SU-DHL-6 (cell line): ENCODE data around the gene ADAM8.

Experiments
- H2AFZ ChIP-seq: fragments of 200-600 bp; sonication (generic); 2 replicates; pipeline ENCODE4 v1.6.1; 2014; ENCODE audit warnings: low read depth, mild to moderate bottlenecking, moderate library complexity, mixed read lengths, antibody characterized with exemption, low read length; ENCODE audit not compliant: severe bottlenecking
- H3F3A ChIP-seq: fragments of 200-600 bp; shearing (Covaris generic); 2 replicates; pipeline ENCODE4 v1.6.0; 2016; ENCODE audit warnings: antibody characterized with exemption, mild to moderate bottlenecking; ENCODE audit not compliant: insufficient read depth
- H3K27ac ChIP-seq: fragments of 200-600 bp; sonication (generic); 2 replicates; pipeline ENCODE4 v1.5.1; 2016; ENCODE audit warnings: low read depth, mild to moderate bottlenecking, low read length, moderate library complexity, mixed read lengths
- H3K27me3 ChIP-seq: fragments of 200-600 bp; sonication (generic), shearing (Covaris generic); 2 replicates; pipeline ENCODE4 v1.6.0; 2014; ENCODE audit warnings: mild to moderate bottlenecking, low read length
- H3K36me3 ChIP-seq: fragments of 200-600 bp; sonication (generic); 2 replicates; pipeline ENCODE4 v1.6.1; 2014; ENCODE audit warnings: mild to moderate bottlenecking, low read length, mixed read lengths
- H3K4me2 ChIP-seq: fragments of 300-600, 200-600 bp; shearing (Covaris generic), sonication (generic); 2 replicates; pipeline ENCODE4 v1.6.0; 2014; ENCODE audit warnings: low read length, low read depth, mild to moderate bottlenecking; ENCODE audit not compliant: poor library complexity, severe bottlenecking
- H3K4me3 ChIP-seq: fragments of 200-600 bp; sonication (generic); 2 replicates; pipeline ENCODE4 v1.5.1; 2014; ENCODE audit warnings: antibody characterized with exemption, low read length, mild to moderate bottlenecking, mixed read lengths; ENCODE audit not compliant: insufficient read depth, poor library complexity, severe bottlenecking
- H3K79me2 ChIP-seq: fragments of 200-600 bp; sonication (generic); 2 replicates; pipeline ENCODE4 v1.6.1; 2014; ENCODE audit warnings: mild to moderate bottlenecking, low read length, moderate library complexity; ENCODE audit not compliant: insufficient read depth
- H3K9ac ChIP-seq: fragments of 200-600 bp; sonication (generic); 2 replicates; pipeline ENCODE4 v1.7.0; 2014; ENCODE audit warnings: mild to moderate bottlenecking, low read length
- H3K9me2 ChIP-seq: fragments of 200-600 bp; sonication (generic); replicated peaks from 2 replicates; pipeline ENCODE4 v1.6.1; 2014; ENCODE audit warnings: low read length; ENCODE audit not compliant: insufficient read depth
- H3K9me3 ChIP-seq: fragments of 200-600 bp; sonication (generic); 2 replicates; pipeline ENCODE4 v1.6.1; 2014; ENCODE audit warnings: low read length, mixed read lengths; ENCODE audit not compliant: insufficient read depth
- H4K20me1 ChIP-seq: fragments of 200-600 bp; sonication (generic); 2 replicates; pipeline ENCODE4 v1.6.1; 2014; ENCODE audit warnings: low read depth, mild to moderate bottlenecking, antibody characterized with exemption, low read length, moderate library complexity, mixed read lengths
- EZH2phosphoT487 ChIP-seq: fragments of 200-600 bp; sonication (generic), shearing (Covaris generic); conservative IDR thresholded peaks from 2 replicates; pipeline ENCODE4 v1.6.1; 2018; ENCODE audit warnings: mild to moderate bottlenecking, antibody characterized with exemption, low read length, moderate library complexity, mixed read lengths
- TF ChIP-seq, protein P1 (sequence below): fragments of 200-600 bp; sonication (generic); IDR thresholded peaks from one replicate; pipeline ENCODE4 v1.5.1; 2017; ENCODE audit warnings: antibody characterized with exemption, mild to moderate bottlenecking, low read length, moderate library complexity; ENCODE audit not compliant: insufficient read depth, poor library complexity, severe bottlenecking

Gene ADAM8

DNA sequence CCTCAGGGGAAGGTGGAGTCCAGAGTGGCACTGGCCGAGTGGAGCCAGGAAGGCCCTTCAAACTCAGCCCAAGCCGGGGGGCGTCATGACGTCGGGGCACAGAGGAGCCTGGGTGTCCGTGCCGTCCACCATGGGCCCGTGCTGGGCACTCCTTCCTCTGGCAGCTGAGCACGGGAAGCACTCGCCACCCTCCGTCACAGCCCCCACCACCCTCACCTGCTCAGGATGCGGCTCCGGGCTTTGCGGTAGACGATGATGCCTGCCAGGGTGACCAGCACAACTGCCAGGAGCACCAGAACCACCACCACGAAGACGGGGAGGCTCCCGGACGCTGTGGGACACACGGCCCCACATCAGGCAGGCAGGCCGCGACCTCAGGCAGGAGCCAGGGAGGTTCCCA lies 8.1 kb downstream of the ADAM8 start:
- Histone ChIP-seq H3K9ac (no peak overlapping the region), H3K36me3 (no peaks in the 10 kb centered on the region), H4K20me1 (no peaks in the 10 kb centered on the region), H2AFZ (no peak overlapping the region), H3K27me3 (no peaks in the 10 kb centered on the region), H3K9me3 (no peaks in the 10 kb centered on the region), H3K4me2 (no peak overlapping the region), H3K27ac (no peak overlapping the region), H3F3A (no peaks in the 10 kb centered on the region), H3K9me2 (no peaks in the 10 kb centered on the region), H3K79me2 (no peaks in the 10 kb centered on the region), H3K4me3 (no peak overlapping the region)
- no peak for TF ChIP-seq EZH2phosphoT487
- TF ChIP-seq, protein P1, sequence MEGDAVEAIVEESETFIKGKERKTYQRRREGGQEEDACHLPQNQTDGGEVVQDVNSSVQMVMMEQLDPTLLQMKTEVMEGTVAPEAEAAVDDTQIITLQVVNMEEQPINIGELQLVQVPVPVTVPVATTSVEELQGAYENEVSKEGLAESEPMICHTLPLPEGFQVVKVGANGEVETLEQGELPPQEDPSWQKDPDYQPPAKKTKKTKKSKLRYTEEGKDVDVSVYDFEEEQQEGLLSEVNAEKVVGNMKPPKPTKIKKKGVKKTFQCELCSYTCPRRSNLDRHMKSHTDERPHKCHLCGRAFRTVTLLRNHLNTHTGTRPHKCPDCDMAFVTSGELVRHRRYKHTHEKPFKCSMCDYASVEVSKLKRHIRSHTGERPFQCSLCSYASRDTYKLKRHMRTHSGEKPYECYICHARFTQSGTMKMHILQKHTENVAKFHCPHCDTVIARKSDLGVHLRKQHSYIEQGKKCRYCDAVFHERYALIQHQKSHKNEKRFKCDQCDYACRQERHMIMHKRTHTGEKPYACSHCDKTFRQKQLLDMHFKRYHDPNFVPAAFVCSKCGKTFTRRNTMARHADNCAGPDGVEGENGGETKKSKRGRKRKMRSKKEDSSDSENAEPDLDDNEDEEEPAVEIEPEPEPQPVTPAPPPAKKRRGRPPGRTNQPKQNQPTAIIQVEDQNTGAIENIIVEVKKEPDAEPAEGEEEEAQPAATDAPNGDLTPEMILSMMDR = no peak

DNA sequence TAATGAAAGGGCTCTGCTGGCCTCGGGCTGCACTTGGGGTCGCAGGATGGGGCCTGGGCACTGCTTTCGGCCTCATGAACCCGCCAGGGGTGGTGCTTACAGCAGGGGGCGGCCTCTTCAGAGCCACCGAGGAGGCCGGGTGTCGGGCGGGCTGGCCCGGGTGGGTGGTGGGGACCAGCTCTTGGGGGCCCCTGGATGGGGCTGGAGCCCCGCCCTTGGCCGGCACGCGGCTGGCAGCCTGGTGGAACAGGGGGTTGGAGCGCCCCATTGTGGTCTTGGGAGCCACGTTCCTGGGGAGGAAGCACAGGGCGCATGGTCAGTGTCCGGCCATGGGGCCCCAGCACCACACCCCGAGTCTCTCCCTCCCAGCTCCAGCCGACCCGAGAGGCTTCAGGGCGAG lies 8.8 kb downstream of the ADAM8 start:
- no peaks in the 10 kb centered on the region for H3F3A ChIP-seq
- H2AFZ ChIP-seq = no peak overlapping the region
- H4K20me1 ChIP-seq = no peaks in the 10 kb centered on the region
- H3K4me3 ChIP-seq = no peak overlapping the region
- H3K36me3 ChIP-seq = no peaks in the 10 kb centered on the region
- TF ChIP-seq EZH2phosphoT487 = no peak
- TF ChIP-seq, protein P1 = no peak
- no peaks in the 10 kb centered on the region for H3K79me2 ChIP-seq
- H3K9me2 ChIP-seq = no peaks in the 10 kb centered on the region
- no peaks in the 10 kb centered on the region for H3K9me3 ChIP-seq
- no peak overlapping the region for H3K9ac ChIP-seq
- H3K4me2 ChIP-seq = no peak overlapping the region
- H3K27ac ChIP-seq = no peak overlapping the region
- no peaks in the 10 kb centered on the region for H3K27me3 ChIP-seq

DNA sequence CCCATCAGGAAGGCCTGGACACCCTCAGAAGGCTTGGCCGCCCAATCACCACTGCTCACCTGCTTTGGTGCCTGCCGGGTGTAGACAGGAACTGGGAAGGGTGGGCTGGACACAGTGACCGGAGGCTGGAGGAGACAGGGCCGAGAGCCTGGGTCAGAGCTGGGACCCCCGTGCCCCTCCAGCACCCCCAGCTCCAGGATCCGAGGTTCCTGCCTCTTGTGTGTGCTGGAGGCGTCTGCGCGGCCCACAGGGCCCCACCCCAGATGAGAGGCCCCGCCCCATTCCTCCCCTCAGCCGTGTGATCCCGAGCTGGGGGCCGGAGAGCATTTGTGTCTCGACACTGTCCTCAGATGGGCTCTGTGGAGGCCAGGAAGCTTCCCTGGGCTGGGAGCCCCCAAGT lies 9.4 kb downstream of the ADAM8 start:
- Histone ChIP-seq H2AFZ (no peak overlapping the region), H3K4me2 (no peak overlapping the region), H3K27ac (no peak overlapping the region), H3K9me2 (no peaks in the 10 kb centered on the region), H3K27me3 (no peaks in the 10 kb centered on the region), H3K36me3 (no peaks in the 10 kb centered on the region), H3K79me2 (no peaks in the 10 kb centered on the region), H4K20me1 (no peaks in the 10 kb centered on the region), H3K9me3 (no peaks in the 10 kb centered on the region), H3K4me3 (no peak overlapping the region), H3K9ac (no peak overlapping the region), H3F3A (0 out of 2 replicates have a peak, but pooled peaks cover 2% of the 10 kb centered on the region)
- TF ChIP-seq, protein P1 = no peak
- TF ChIP-seq EZH2phosphoT487 = no peak
